Thyroid gland (tissue), 4 donors: ENCODE measurements around the gene REV3L. TPM values are rescaled to one million over a fixed set of nuclear protein-coding genes. Genes with fewer than 3 reads are reported as not detected.
"Not testable (repeated sequence)": the region's sequence is repeated elsewhere in the genome, so short reads cannot be mapped to it uniquely, and the experiment has no call there.

ENCODE experiments used
- DNase-seq, 2 donors: peaks; one replicate each; pipeline ENCODE4 v3.0.0-alpha.2; 2019
- H3K27ac ChIP-seq, 3 donors: fragments of 200-600 bp; sonication (generic); 1 replicate in 2 of 3; 2 replicates in 1 of 3; pipeline ENCODE4 v1.5.1; 2016 to 2019; ENCODE audit warnings: mild to moderate bottlenecking in 1 of 3, moderate library complexity in 1 of 3
- H3K27me3 ChIP-seq: fragments of 200-600 bp; sonication (generic); one replicate; pipeline ENCODE4 v1.5.1; 2019
- H3K36me3 ChIP-seq, 2 donors: fragments of 200-600 bp; sonication (generic); one replicate each; pipeline ENCODE4 v1.5.1; 2016 to 2019
- H3K4me1 ChIP-seq, 2 donors: fragments of 200-600 bp; sonication (generic); one replicate each; pipeline ENCODE4 v1.5.1; 2017 to 2019
- H3K4me3 ChIP-seq, 3 donors: fragments of 200-600 bp; sonication (generic); replicated peaks in 1 of 3; 1 replicate in 2 of 3; 2 replicates in 1 of 3; pipeline ENCODE4 v1.5.1; 2016; ENCODE audit warnings: mild to moderate bottlenecking in 1 of 3
- H3K9me3 ChIP-seq: fragments of 200-600 bp; sonication (generic); one replicate; pipeline ENCODE4 v1.5.1; 2017
- CTCF ChIP-seq, 6 experiments: fragments of 200-600 bp in 3 of 6; fragments of 450-650 bp in 3 of 6; sonication (generic) in 3 of 6; IDR thresholded peaks; one replicate each; pipeline ENCODE4 v1.5.1; 2016 to 2019; ENCODE audit warnings: antibody characterized with exemption in 6 of 6, mild to moderate bottlenecking in 2 of 6, inconsistent platforms in 1 of 6, moderate library complexity in 1 of 6
- POLR2A ChIP-seq, 2 donors: fragments of 450-650 bp; IDR thresholded peaks; one replicate each; pipeline ENCODE4 v1.6.1; 2017; ENCODE audit warnings: antibody characterized with exemption in 2 of 2, mild to moderate bottlenecking in 2 of 2, moderate library complexity in 1 of 2
- WGBS, 2 donors: methylation state at CpG; one replicate each; pipeline ENCODE4 v1.1.5; 2017; 5-methylcytosine and 5-hydroxymethylcytosine counted together
- intact Hi-C: fragments of 100-400 bp; cut with DNase I; formaldehyde crosslinking; loops from one replicate; pipeline ENCODE4 v1.15.1; 2023
- total RNA-seq, 4 donors: library from RNA; depleted of rRNA; stranded (reverse); fragments of >200 nt; gene quantifications; one replicate each; pipeline ENCODE4 v1.2.3, GENCODE V29; 2016

REV3L gene
- total RNA-seq, 4 donors from 2014 or later: 38.2 to 73.5 (median 60.0) TPM

DNA sequence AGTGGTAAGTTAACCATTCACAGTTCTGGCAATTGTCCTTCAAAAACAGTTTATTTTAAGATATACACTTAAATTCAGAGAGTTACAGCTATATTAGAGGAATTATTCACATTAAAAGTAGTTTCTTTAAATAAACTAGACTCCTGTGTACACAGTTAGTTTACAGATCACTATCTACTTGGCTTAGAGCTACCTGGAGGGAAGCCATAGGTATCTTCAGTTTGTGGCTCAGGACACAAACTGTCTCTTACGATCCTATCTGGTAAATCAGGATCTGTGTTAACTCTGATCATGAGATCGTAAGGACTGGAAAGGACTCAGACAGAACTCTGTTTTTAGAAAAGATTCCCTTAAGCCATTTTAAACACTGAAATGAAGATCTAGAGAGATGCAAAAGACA, 160.9 kb downstream of the REV3L start:
- TF ChIP-seq POLR2A (IDR thresholded peaks at IDR 0.05) (no peak), CTCF (IDR thresholded peaks at IDR 0.05) (no peak)
- H3K27me3 ChIP-seq: no peaks in the 10 kb centered on the region
- peaks cover 0 to 11% of the 10 kb centered on the region in 2 donors for H3K36me3 ChIP-seq
- no peak overlapping the region for H3K4me3 ChIP-seq
- no peaks in the 10 kb centered on the region for H3K4me1 ChIP-seq
- no peak overlapping the region for H3K27ac ChIP-seq
- intact Hi-C loops: no loop called here
- WGBS, 2 donors: 89 to 91% methylated on average over 2 of the region's 2 CpGs
- H3K9me3 ChIP-seq: no peaks in the 10 kb centered on the region
- DNase-seq: no peak

GRCh38 chr6:111307950-111308349, 175.1 kb downstream of the REV3L start:
- DNase-seq, H3K27ac ChIP-seq, H3K4me1 ChIP-seq, H3K9me3 ChIP-seq, H3K27me3 ChIP-seq, intact Hi-C loops, H3K4me3 ChIP-seq: not testable (repeated sequence)
- 97 to 100% methylated on average over 4 of the region's 4 CpGs for WGBS, 2 donors
- H3K36me3 ChIP-seq: peaks cover 32 to 35% of the 10 kb centered on the region in 2 donors

DNA sequence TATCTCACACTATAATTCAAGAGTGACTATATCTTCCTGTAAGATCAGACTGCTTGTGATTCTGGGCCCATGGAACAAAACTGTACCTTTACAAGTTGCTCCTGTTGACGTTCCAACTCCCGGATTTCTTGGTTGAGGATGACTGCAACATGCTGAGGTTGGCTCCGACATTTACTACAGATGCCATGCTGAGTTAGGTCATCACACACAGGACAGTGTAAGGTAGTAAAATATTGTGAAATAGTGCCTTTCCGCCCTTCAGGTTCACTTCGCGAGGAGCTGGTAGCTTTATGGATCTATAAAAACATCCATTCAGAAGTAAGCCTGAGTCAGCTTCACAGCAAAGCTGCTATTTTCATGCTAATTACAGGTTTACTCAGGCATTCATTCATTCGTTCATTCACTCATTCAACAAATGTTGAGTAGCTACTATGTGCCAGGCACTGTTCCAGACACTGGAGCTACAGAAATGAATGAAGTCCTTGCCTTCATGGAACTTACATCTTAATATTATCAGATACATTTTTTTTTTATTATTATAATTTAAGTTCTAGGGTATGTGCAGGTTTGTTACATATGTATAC, 175.7 kb downstream of the REV3L start:
- WGBS, 2 donors: 93 to 96% methylated on average over 7 of the region's 7 CpGs
- no peaks in the 10 kb centered on the region for H3K9me3 ChIP-seq
- no peaks in the 10 kb centered on the region for H3K27me3 ChIP-seq
- no peak for TF ChIP-seq CTCF (IDR thresholded peaks at IDR 0.05)
- no peak for TF ChIP-seq POLR2A (IDR thresholded peaks at IDR 0.05)
- no peaks in the 10 kb centered on the region for H3K4me1 ChIP-seq
- intact Hi-C loops: no loop called here
- DNase-seq: no peak
- no peak overlapping the region for H3K4me3 ChIP-seq
- H3K27ac ChIP-seq: no peak overlapping the region
- H3K36me3 ChIP-seq: peaks cover 29 to 32% of the 10 kb centered on the region in 2 donors

GRCh38 chr6:111306104-111306888, 176.7 kb downstream of the REV3L start:
- intact Hi-C loops: no loop called here
- no peak for DNase-seq
- no peak for TF ChIP-seq POLR2A (IDR thresholded peaks at IDR 0.05)
- TF ChIP-seq CTCF (IDR thresholded peaks at IDR 0.05): no peak
- Histone ChIP-seq H3K9me3 (no peaks in the 10 kb centered on the region), H3K4me3 (no peak overlapping the region), H3K27ac (no peak overlapping the region), H3K36me3 (peaks cover 29% of the 10 kb centered on the region in 2 donors), H3K27me3 (no peaks in the 10 kb centered on the region), H3K4me1 (no peaks in the 10 kb centered on the region)
- 94 to 96% methylated on average over 8 of the region's 8 CpGs for WGBS, 2 donors

DNA sequence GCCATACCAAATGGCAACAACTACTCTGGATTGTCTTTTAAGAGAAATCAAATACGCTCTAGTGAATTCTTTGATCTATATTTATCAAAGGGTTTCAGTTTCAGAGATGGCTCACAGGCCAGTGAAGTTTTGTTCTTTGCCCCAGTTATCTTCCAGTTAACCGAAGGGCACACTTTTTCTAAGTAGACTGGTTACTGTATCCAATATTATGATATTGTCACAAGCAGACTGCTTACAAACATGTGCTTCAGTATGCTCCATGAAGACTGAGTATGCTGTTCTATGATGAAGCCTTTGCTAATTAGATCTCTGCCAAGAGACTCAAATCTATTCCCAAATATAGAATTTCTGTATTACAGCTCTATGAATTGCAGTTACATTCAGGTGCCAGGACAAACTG, 181.1 kb downstream of the REV3L start:
- TF ChIP-seq CTCF (IDR thresholded peaks at IDR 0.05): no peak
- no peak for TF ChIP-seq POLR2A (IDR thresholded peaks at IDR 0.05)
- 50 to 61% methylated on average over 2 of the region's 2 CpGs for WGBS, 2 donors
- no peak overlapping the region for H3K4me3 ChIP-seq
- no peaks in the 10 kb centered on the region for H3K9me3 ChIP-seq
- H3K4me1 ChIP-seq: no peaks in the 10 kb centered on the region
- DNase-seq: no peak
- no peaks in the 10 kb centered on the region for H3K36me3 ChIP-seq
- no peak overlapping the region for H3K27ac ChIP-seq
- intact Hi-C loops: no loop called here
- H3K27me3 ChIP-seq: no peaks in the 10 kb centered on the region

DNA sequence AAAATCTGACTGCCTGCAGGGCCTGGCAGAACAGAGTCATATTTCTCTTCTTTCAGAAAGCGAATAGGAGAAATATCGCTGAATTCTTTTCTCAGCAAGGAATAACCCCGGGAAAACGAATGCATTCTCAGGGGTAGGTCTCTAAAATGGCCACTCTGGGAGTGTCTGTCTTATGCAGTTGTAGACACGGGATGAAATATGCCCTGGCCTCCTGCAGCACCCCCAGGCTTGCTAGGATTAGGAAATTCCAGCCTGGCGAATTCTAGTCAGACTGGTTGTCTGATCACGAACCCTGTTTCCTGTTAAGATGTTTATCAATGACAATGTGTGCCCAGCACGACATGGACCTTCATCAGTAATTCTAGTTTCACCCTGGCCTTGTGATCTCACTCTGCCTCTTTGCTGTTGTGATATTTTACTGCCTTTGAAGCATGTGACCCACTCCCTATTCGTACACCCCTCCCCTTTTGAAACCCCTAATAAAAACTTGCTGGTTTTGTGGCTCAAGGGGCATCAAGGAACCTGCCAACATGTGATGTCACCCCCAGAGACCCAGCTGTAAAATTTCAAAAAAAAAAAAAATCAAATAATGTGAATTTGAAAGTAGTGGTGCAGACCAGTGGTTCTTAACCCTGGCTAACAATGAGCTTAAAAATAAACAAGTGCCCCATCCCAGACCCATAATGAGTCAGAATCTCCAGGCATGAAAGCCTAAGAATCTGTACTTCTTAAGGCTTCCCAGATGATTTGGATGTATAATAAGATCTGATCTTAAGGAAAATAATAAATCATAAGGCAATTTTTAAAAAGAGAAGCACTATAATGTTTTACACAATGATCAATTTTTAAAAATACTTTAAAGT, 181.8 kb downstream of the REV3L start:
- 93% methylated on average over 9 of the region's 9 CpGs for WGBS, 2 donors
- H3K9me3 ChIP-seq, intact Hi-C loops, H3K4me3 ChIP-seq, H3K4me1 ChIP-seq, H3K27ac ChIP-seq, H3K36me3 ChIP-seq, H3K27me3 ChIP-seq, DNase-seq: not testable (repeated sequence)
